ENCODE results near the gene ACE. TPM values are rescaled to one million over a fixed set of nuclear protein-coding genes. Genes with fewer than 3 reads are reported as not detected.
"Not testable (repeated sequence)": the region's sequence is repeated elsewhere in the genome, so short reads cannot be mapped to it uniquely, and the experiment has no call there.

Gene ACE
- total RNA-seq, 1 donor from 2014 or later, result 1.0 TPM

- Histone ChIP-seq H3K36me3 (ENCODE audit: insufficient read depth, low read length) (no peaks in the 10 kb centered on the region), H3K27me3 (ENCODE audit: insufficient read depth, low read length) (no peaks in the 10 kb centered on the region), H3K4me3 (ENCODE audit: insufficient read depth, low read depth, low read length) (no peak overlapping the region), H3K4me1 (ENCODE audit: insufficient read depth, low read length) (peaks cover 13% of the 10 kb centered on the region), H3K9me3 (ENCODE audit: insufficient read depth, low read depth, low read length) (no peaks in the 10 kb centered on the region), H4K20me1 (ENCODE audit: insufficient read depth, low read length) (no peaks in the 10 kb centered on the region), H2AFZ (ENCODE audit: low read depth, low read length) (no peak overlapping the region), H3K4me2 (ENCODE audit: low read length) (no peak overlapping the region), H3K27ac (ENCODE audit: low read depth, low read length) (no peak overlapping the region), H3K79me2 (ENCODE audit: insufficient read depth, low read length) (no peaks in the 10 kb centered on the region), H3K9ac (ENCODE audit: low read length) (no peak overlapping the region)
- Mint-ChIP-seq H3K9me3 (ENCODE audit: unreplicated experiment) (no peaks in the 10 kb centered on the region), H3K36me3 (ENCODE audit: low read depth, unreplicated experiment) (no peaks in the 10 kb centered on the region), H3K27ac (ENCODE audit: unreplicated experiment) (no peak overlapping the region), H3K27me3 (ENCODE audit: low read depth, unreplicated experiment) (peaks cover 8% of the 10 kb centered on the region), H3K4me1 (ENCODE audit: low read depth, unreplicated experiment) (peaks cover 7% of the 10 kb centered on the region), H3K4me3 (ENCODE audit: unreplicated experiment) (no peak overlapping the region)
- DNase-seq (ENCODE audit: low read depth) (no peak), FAIRE-seq (no peak)
- TF ChIP-seq EZH2 (IDR thresholded peaks at IDR 0.05; ENCODE audit: insufficient read depth, low read length), result no peak
- no peak for TF ChIP-seq CTCF (IDR thresholded peaks at IDR 0.05; ENCODE audit: insufficient read depth, low read depth, low read length)
Observed at GRCh38 chr17:63463771-63464170, 13.1 kb upstream of the ACE start.

GRCh38 chr17:63464691-63465236 is 12.1 kb upstream of the ACE start:
- no peaks in the 10 kb centered on the region for H3K9me3 Mint-ChIP-seq (ENCODE audit: unreplicated experiment)
- no peaks in the 10 kb centered on the region for H3K36me3 Mint-ChIP-seq (ENCODE audit: low read depth, unreplicated experiment)
- Histone ChIP-seq H3K4me3 (ENCODE audit: insufficient read depth, low read depth, low read length) (no peak overlapping the region), H3K4me1 (ENCODE audit: insufficient read depth, low read length) (peaks cover 13% of the 10 kb centered on the region), H3K27ac (ENCODE audit: low read depth, low read length) (no peak overlapping the region), H4K20me1 (ENCODE audit: insufficient read depth, low read length) (no peaks in the 10 kb centered on the region), H3K79me2 (ENCODE audit: insufficient read depth, low read length) (no peaks in the 10 kb centered on the region), H2AFZ (ENCODE audit: low read depth, low read length) (no peak overlapping the region), H3K9me3 (ENCODE audit: insufficient read depth, low read depth, low read length) (no peaks in the 10 kb centered on the region), H3K27me3 (ENCODE audit: insufficient read depth, low read length) (peaks cover 2% of the 10 kb centered on the region), H3K4me2 (ENCODE audit: low read length) (no peak overlapping the region), H3K36me3 (ENCODE audit: insufficient read depth, low read length) (no peaks in the 10 kb centered on the region), H3K9ac (ENCODE audit: low read length) (no peak overlapping the region)
- TF ChIP-seq EZH2 (IDR thresholded peaks at IDR 0.05; ENCODE audit: insufficient read depth, low read length) (no peak), CTCF (IDR thresholded peaks at IDR 0.05; ENCODE audit: insufficient read depth, low read depth, low read length) (no peak)
- H3K4me1 Mint-ChIP-seq (ENCODE audit: low read depth, unreplicated experiment), result peaks cover 7% of the 10 kb centered on the region
- DNase-seq (ENCODE audit: low read depth) (no peak), FAIRE-seq (no peak)
- no peak overlapping the region for H3K27ac Mint-ChIP-seq (ENCODE audit: unreplicated experiment)
- H3K27me3 Mint-ChIP-seq (ENCODE audit: low read depth, unreplicated experiment), result peaks cover 8% of the 10 kb centered on the region
- H3K4me3 Mint-ChIP-seq (ENCODE audit: unreplicated experiment), result no peak overlapping the region

- H4K20me1 ChIP-seq (ENCODE audit: insufficient read depth, low read length); H3K4me1 Mint-ChIP-seq (ENCODE audit: low read depth, unreplicated experiment); H2AFZ ChIP-seq (ENCODE audit: low read depth, low read length); H3K4me3 Mint-ChIP-seq (ENCODE audit: unreplicated experiment); H3K27ac Mint-ChIP-seq (ENCODE audit: unreplicated experiment); H3K9ac ChIP-seq (ENCODE audit: low read length); H3K79me2 ChIP-seq (ENCODE audit: insufficient read depth, low read length); H3K27me3 ChIP-seq (ENCODE audit: insufficient read depth, low read length); FAIRE-seq; H3K4me3 ChIP-seq (ENCODE audit: insufficient read depth, low read depth, low read length); H3K4me2 ChIP-seq (ENCODE audit: low read length); H3K36me3 Mint-ChIP-seq (ENCODE audit: low read depth, unreplicated experiment); H3K27ac ChIP-seq (ENCODE audit: low read depth, low read length); H3K9me3 Mint-ChIP-seq (ENCODE audit: unreplicated experiment); DNase-seq (ENCODE audit: low read depth); H3K36me3 ChIP-seq (ENCODE audit: insufficient read depth, low read length); H3K4me1 ChIP-seq (ENCODE audit: insufficient read depth, low read length); H3K9me3 ChIP-seq (ENCODE audit: insufficient read depth, low read depth, low read length): not testable (repeated sequence)
- H3K27me3 Mint-ChIP-seq (ENCODE audit: low read depth, unreplicated experiment), result peaks cover 13% of the 10 kb centered on the region
Observed at GRCh38 chr17:63468099-63468498, 8.8 kb upstream of the ACE start.

All from astrocyte (in vitro differentiated cells and primary cell).